Fibroblast of gingiva (primary cell): ENCODE data around the gene SUSD6.
"Not testable (repeated sequence)": the region's sequence is repeated elsewhere in the genome, so short reads cannot be mapped to it uniquely, and the experiment has no call there.

ENCODE experiments used
- DNase-seq: peaks from one replicate; pipeline ENCODE4 v3.0.0-alpha.2; 2011; ENCODE audit warnings: low read depth

The SUSD6 gene

DNA sequence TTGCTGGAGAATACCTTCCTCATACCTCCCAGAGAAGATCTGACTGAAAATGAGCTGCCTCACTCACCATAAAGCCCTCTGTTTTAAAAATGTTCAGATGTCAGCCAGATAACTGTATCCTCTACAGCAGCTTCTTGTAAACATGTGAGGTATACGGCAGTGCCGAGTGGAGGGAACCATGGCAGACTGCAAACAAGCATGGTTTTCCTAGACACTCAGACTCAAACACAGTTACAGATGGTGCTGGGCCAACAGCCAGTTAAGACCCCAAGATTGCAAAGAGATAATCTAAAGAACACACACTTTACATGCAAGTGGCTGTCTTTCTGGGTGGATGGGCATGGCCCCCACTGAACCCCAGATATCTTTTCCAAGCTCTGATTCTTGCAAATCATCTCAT, 20.1 kb upstream of the SUSD6 start:
- no peak for DNase-seq

DNA sequence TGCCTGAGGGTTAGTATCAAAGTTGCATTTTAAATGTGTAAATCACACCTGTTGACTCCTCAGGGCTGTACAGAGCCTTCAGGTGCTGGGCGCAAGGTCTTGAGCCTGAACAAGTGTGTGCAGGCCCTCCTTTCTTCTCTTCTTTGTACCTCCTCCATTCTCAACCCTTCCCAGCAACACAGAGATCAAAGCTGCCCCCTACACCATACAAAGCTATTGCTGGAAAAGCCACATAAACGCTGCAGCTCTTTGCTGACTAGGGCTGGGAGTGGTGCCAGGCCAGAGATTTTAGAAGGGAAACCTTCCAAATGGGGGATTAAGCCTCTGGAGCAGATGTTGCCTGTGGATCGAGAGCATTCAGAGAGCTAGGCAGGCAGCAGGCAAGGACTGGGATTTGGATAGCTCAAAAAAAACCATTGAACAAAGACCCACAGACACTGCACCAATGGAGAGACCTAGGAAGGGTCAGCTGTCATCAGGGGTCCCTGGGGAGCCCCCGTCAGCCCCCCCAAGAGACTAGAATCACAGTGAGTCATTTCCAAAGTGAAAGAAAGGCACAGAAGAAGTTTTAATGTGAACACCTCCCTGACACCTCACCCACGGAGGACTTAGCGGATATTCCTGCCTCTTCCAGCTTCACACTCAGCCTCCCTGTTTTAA, 18.2 kb upstream of the SUSD6 start:
- peak; percentile 55 for DNase-seq

DNA sequence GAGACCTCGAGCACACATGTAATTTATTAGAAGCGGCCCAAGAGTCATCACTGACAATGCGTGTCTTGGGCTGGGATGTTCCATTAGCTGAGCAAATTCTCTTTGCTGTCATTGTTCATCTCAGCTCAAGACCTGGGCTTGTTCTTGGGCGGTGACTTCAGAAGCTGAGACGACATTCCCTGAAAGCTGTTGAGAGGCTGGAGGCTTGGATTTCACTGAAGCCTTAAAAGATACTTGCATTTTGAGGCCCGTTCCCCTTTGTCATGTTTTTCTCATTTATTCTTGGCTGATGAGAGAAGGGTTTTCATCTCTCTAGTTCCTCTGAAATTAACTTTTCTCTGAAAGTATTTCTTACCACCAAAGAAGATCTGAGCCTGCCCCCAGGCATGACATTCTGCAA, 16.6 kb upstream of the SUSD6 start:
- DNase-seq = peak; percentile 17

DNA sequence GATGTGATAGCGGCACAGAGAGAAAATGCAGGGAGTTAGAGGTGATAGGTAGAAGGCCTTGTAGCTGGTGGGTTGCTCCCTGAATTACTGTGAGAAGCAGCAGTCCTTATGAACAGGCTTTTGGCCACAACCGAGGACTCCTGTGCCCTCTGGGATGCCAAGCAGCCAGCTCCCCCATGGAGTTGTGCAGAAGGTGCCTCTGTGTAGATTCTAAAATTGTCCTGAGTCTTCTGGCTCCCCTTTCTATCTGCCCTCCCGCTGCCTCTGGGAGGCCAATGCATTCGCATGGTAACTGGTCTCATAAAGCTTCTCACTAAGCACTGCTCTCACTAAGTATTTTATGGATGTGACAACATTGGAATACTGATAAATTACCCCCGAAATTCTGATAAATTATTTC, 16.1 kb upstream of the SUSD6 start:
- DNase-seq = no peak

DNA sequence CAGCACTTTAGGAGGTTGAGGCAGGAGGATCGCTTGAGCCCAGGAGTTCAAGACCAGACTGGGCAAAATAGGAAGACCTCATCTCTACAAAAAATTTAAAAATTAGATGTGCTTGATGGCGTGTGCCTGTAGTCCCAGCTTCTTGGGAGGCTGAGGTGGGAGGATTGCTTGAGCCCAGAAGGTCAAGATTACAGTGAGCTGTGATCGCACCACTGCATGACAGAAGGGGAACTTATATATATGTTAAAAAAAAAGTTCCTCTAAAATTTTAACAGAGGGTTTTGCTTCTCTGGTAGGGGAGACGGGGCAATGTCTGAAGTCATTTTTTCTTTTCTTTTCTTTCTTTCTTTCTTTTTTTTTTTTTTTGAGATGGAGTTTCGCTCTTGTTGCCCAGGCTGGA, 12.0 kb upstream of the SUSD6 start:
- DNase-seq = not testable (repeated sequence)

DNA sequence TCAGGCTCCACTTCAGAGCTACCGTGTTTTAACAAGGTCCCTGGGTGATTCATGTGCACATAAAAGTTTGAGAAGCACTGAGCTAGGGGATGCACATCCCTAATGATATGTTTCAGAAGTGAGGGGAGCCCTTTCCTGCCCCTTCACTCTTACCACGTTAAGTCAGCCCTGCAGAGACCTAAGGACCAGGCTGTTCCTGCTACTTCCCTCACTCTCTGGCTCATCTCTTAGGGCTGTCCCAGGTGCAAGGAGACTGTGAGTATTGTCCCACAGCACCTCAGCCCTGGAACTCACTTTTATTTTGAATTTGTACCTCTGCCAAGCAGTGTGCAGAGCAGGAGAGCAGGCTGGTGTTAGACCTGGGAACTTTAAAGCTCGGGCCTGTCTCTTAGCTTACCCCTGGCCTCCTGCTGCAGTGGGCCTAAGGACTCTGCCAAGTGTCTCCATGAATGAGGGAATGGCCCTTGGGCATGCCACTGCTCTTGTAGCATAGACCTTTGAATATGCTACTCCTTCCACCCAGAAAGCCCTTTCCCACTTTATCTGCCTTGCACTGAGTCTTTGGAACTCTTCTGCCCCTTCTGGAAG, 11.0 kb upstream of the SUSD6 start:
- DNase-seq = no peak

DNA sequence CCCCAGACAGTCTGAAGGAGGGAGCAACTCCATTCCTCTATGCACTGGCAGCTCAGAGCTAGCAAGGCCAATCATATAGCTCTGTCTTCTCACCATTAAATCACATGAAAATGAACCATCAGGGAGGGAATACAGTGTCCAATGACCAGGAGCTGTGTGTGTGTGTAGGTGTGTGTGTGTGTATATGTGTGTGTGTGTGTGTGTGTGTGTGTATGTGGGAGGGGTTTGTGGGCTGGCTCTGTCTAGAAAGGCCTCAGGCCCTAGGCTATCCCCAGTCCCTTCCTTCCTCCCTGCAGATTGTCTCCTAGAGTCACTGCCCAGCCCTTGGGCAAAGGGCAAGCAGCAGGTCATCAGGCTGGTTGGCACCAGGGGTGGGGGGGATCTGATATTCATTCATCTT, 5.7 kb upstream of the SUSD6 start:
- DNase-seq = no peak

DNA sequence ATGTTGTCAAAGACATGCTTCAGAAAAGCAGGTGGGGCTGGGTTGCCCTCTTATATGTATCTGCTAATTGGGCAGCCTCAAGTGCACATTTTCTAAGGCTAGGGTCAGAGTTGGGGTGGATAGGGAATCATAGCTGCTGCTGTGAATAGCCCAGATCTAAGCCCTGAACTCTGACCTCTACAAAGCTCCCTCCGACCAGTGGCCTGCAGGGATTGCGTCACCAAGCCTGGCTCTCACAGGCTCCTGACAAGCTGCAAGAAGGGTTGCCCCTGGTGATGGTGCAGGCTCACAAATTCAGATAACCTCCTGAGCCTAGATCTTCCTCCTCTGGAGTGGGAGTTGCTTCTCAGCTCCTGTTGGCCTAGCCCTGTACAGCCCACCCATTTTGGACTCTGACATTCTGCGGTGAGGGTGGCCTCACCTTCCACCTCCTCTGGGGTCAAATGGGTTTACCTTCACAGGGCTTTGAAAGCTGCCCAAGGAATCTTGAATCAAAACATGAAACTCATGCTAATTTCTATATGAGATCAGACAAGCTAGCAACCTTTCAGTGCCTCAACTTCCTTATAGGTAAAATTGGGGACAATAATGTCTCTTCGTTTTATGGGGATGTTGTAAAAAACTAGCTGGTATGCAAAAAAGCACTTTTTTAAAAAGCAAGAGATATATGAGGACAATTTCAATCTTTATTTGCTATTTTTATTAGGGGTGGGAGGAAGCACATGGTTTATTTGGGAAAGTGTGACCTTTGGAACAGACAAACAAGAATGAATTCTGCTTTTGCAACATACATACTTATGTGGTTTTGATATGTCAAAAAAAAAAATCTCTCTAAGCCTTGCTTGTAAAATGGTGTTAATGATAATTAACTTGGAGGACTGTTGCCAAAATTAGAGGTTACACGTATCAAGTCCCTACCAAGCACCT, 4.9 kb upstream of the SUSD6 start:
- no peak for DNase-seq

DNA sequence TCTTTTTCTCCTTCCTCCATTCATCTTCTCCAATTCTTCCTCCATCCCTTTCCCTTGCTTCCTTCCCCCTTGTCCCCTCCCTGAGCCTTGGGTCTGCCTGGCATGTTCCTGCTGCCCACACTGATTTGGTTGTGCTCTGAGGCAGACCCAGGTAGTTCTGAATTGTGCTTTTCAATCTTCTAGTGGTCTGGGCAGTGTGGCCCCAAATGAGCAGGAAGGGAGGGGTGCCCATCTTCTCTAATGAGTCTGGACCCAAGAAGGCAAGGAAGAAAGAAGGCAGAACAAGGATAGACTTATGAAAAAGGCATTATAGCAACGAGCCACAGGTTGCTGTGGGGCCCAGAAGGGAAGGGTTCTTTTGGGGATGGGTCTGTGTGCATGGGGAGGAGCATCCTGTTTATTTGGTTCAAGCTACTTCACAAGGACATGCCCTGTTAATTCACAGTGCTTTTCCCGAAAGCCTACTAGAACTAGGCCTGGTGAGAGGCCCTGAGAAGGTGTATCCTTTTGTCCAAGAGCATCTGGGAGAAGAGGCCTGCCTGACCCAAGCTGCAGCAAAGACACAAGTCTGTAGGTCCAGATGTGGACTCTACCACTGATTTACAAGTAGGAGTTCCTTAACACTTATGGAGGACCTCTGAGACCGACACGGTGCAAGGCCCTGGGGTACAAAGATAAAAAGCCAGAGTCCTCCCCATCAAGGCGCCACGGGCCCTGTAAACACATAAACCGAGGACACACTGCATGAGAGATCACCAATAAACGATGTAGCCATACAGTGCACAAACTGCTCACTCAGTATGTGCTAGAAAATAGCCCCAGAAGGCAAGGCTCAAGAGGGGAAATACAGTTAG, 1.1 kb upstream of the SUSD6 start:
- DNase-seq = no peak

DNA sequence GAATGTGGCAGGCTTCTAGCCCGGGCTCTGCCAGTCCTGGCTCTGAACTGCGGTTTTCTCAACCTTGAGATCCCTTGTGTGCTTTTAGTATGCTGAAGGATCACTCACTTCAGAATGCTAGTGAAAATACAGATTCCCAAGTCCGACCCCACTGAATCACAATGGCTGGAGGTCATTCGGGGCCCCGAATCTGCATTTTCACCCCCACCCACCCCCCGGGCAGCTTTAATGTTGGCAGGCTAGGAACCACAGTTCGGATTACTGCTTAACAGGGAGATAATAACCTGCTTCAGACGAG, 573 bp upstream of the SUSD6 start:
- peak; percentile 37 for DNase-seq

DNA sequence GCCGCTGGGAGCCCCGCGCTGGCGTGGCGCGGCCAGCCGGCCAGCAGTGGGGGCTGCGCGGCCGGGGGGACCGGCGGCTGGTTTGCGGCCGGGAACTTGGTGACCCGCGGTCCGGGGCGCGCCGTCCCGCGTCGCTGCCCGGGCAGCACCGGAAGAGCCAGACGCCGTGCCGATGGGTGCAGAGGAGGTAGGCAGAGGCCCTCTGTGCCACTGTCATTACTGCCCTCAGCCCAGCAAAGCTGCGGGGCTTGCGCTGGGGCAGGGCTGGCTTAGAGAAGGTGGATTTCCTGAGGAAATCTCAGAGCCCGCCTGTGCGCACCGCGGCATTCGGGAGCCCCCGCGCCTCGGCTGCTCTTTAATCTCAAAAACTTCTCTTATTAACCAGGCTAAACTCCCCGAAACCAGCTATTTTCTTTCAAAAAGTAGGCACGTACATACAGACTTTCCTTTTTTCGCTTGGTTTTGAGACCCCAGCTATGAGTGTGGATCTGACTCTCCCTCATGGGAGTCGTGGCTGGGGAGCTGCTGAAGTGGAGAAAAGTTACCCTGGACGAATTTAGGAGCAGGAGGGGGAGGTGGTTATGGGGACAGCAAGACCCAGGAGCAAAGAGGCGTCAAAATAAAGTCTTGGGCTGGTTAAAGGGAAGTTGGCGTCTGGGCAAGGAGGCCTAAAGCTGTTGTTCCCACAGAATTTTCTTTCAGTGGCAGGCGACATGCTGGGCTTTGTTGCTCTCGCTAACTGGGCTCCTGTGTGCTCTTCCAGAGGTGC, 802 bp downstream of the SUSD6 start:
- DNase-seq = peak; percentile 32

DNA sequence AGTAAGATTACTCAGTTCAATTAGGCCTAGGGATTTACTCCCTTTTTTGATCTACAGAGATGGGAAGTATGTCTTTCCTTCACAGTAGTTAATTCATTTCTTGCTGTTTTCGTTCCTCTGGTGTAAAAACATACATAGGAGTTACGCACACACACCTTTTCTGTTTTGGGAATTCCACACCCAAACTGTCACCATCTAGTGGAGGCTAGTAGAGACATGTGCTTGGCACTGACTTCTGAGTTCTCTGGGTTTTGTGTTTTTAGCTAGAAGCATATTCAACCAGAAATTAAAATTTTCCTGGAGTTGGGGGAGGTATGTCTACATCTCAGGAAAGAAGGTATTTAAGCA, 1.4 kb downstream of the SUSD6 start:
- no peak for DNase-seq

DNA sequence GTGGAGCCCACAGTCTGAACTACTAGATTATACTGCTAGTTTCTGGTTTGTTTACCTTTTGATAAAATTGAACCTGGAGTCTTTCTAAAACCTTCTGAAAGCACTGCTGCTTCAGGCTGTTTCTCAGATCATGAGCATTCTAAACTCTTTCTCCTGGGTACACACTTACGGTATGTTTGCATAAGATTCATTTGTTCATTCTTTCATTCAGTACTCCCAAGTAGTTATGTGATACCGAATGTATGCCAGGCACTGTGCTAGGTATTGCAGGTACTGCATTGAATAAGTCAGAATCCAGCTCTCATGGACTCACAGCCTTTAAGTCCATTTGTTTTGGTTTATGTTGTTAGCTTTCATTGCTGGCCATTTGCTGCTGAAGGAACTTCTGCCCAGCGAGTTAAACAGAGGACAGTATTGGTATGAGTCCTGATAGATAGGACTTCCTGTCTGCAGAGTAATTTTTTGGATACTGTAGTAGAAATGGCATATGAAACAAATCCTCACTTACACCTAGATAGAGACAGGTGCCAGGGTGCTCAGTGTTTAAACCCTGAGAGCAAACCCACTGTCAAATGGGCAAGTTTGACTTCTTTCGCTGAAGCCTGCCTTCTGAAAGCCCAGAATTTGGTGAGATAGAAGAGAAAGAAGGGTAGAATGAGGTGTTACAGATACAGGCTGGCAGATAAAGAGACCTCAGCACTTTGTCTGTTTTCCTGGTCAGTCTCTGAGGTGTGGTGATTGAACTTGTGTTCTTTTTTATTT, 2.1 kb downstream of the SUSD6 start:
- DNase-seq = no peak

DNA sequence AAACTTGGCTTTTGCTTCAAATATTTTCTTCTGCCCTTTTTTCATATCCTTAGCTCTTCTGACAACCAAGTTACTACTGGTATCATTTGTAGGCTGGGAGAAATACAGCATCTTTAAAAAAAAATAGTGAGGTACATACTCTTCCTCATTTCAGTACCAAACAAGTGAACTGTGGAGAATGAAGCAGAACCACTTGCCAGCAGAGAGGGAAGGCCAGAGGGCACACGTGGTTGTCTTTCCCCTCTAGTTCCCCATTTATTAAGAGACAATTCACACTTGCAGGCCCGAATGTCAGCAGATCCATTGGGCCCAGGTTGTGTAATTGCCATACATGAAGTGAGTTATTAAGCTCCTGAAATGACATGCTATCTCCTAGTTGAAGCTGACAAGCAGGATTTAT, 3.2 kb downstream of the SUSD6 start:
- no peak for DNase-seq

DNA sequence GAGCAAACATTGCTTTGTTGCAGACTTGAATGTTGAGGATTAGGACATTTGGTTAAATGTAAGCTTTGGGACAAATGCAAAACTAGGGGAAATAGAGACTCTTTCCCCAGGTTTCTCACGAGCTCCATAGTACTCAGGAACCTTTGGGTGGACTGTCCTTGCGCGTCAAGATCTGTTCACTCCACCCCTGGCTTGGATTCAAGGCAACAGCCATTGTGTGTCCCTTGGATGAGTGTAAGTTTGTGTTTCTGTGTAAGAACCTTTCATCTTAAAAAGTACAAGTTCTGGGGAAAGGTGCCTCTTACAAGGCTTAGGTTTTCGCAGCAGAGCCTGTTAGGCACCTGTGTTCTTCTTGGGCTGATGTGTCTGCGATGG, 3.7 kb downstream of the SUSD6 start:
- DNase-seq = no peak

DNA sequence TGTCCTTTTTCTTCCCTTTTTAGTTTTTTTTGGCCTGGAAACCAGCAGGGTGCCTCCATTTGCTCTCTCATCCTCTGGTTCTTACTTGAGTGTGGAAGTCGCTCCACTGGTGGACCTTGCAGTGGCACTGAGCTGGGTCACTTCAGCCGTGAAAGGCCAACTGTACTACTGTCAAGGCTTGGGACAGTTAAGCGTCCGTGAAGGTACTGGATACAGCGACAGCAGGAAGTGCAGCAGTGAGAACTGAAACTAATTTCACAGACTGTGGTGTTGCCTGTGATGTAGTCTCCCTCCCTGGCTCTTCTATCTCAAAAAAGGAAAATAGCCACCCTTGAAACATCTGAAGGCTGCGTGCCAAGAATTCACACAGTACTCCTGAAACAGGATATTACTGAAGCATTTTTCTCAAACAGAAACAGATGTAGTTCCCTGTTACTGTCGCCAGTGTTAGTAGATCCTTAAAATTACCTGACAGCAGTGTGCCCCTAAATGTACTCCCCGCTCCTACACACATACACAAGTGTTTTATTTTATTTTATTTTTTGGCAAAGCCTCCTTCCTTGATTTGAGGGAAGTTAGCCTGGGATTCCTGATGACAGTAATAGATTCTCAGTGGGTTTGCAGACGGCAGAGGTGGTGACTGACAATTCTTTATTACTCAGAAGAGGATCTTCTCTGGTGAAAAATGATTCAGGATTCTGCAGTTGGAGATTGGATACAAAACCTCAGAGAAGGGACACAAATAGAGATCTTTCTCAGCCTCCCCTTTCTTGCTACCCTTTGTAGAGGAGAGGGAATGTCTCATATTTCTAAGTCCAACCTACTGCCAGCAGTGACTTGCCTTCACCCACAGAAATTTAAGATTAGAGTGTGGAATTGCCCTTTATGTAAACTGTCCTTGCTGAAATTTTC, 4.4 kb downstream of the SUSD6 start:
- DNase-seq = peak; percentile 82

DNA sequence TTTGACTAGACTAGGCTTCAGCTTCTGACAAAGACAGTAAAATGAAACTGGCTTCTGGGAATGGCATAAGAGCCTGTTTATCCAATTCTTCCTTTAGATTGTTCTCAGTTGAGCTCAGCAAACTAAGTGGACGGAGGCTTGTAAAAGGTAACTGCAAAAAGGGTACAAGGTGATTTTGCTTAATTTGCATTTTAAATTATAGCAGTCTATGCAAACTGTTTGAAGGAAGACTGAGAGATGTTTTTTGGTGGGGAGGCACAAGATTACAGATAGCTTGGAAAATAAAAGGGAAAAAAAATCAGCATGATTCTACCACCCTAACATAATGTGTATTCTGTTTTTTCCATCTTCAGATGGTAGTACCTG, 5.0 kb downstream of the SUSD6 start:
- no peak for DNase-seq

DNA sequence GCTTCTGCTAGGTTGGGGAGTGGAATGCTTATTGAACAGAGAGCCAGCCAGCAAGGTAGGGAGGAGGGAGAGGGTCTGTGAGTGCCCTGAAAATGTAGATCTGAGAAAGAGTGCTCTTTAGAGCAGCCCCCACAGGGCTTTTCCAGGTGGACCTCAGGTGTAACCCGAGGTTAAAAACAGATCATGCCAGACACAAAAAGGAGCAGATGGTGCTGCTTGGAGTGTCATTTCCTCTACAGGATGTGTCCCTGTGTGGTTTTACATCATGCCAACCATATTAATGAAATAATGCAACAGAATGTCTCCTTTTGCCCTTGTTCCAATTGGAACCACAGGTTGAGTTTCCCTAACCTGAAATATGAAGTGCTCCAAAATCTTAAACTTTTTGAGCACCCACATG, 6.4 kb downstream of the SUSD6 start:
- DNase-seq = no peak

DNA sequence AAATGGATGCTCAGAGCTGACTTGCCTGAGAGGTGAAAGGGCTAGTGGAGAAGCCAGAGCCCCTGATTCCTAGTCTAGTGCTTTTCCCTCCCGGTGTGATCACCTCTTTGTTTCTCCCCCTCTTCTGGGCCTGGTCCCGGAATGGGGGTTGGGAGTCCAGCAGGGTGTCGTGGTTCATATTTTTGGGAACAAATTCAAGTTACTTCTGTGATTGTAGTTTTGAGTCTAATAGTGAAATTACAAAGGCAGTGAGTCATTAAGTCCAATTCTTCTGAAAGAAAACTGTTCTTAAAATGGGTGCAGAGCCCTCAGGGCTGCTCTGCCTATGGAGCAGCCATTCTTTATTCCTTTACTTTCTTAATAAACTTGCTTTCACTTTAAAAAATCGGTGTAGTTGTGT, 7.6 kb downstream of the SUSD6 start:
- no peak for DNase-seq

DNA sequence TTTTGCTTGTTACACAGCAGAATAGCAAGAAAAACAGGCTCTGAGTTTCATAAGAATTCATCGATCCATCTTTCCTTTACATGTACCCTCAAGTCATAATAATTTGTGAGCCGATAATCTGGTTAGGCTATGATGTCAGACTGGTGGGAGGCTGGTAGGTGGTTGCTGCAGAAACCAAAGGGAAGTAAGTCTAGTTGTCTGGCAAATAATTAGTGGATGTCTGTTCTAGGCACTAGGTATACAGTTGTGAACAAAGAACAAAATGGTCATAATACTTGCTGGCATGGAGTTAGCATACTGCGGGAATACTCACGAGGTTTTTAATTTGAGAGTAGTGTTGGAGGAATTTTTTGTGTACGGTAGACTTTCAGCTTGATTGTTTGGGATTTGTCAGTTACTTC, 8.8 kb downstream of the SUSD6 start:
- DNase-seq = no peak
